Stimulated activated CD8-positive, alpha-beta memory T cell treated with anti-CD3 and anti-CD28 coated beads, Interleukin-15, amount 100 ng/mL, for 48 hours (primary cell): ENCODE measurements around the gene POU5F1.

Experiments used
- DNase-seq, 2 donors: peaks; one replicate each; pipeline ENCODE4 v3.0.0-alpha.2; 2020; ENCODE audit warnings: low read depth in 2 of 2

POU5F1 gene

DNA sequence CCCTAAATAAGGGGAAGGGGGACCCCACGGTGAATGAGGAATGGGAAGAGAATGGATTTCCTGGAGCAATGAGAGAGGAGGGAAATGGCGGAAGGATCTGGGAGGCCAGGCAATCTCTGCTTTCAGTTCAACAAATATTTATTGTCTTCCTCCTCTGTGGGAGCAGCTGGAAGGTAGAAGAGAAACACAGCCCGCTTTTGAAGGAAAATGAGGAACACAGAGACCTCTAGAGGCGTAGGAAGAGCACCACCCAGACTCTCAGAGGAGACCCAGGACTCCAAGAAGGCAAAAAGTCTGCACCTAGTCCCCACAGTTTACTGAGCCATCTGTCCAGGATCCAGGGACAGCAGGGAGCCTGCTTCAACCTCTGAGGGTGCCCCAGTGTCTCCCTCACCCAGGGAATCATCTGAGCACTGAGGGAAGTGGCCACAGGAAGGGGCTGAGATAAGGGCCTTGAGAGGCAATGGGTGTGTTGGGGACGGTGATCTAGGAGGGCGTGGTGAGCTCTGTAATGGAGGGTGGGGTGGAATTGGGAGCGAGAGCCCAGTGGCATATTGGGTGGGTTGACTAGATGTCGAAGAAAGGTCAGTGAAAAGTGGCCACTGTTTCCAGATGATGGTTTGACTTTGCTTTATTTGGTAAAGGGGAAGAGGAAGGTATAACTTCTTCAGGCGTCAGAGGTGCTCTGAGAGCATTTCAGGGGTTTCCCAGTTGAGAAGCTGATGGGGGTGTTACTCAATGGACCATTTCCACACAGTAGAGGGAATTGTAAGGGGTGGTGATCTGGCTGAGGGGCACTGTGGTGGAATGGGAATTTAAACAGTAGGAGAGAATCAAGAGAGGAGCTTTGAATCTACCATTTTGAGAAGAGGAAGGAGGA, 55.3 kb downstream of the POU5F1 start:
- DNase-seq = no peak

DNA sequence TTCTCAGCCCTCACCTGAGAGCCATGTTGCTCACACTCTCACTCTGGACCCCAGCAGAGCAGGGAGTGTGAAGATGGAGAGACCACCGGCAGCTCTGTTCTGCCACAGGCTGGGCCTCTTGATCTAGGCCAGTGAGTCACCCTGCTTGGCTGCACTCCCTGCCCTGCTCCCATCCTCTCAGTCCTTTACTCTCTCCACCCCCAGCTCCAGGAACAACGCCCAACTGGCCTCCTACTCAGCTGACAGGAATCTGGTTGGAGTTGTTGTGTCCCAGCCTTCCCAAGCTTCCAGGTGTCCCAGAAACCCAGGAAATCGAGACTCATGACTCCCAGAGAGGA, 56.0 kb downstream of the POU5F1 start, which contains the start of gene PSORS1C1:
Gene PSORS1C1 (plus strand): TSS at position 260 of the 338 bp plus-strand sequence. CDS start 14,833 bp downstream, outside the sequence.
- no peak for DNase-seq
